ENCODE results near the gene PRICKLE2. TPM values are rescaled to one million over a fixed set of nuclear protein-coding genes. Genes with fewer than 3 reads are reported as not detected.

The PRICKLE2 gene
- 1 to 10 TPM; 5.4 to 8.0 TPM for total RNA-seq
- polyA plus RNA-seq, result under 1 TPM; 0.89 to 0.97 TPM

GRCh38 chr3:64224826-64225610 lies at the start of gene PRICKLE2:
TSS of gene PRICKLE2 (minus strand) at chr3:64225466. CDS start at chr3:64198927, 26,539 bp downstream.
- H3K9me3 ChIP-seq (ENCODE audit: control insufficient read depth in 4 of 4, low read length in 3 of 4), result no peaks in the 10 kb centered on the region
- no peaks in the 10 kb centered on the region for H3K27me3 ChIP-seq (ENCODE audit: control insufficient read depth in 4 of 4, insufficient read depth in 4 of 4, low read length in 3 of 4)
- peak; percentile 40 for DNase-seq (ENCODE audit: low spot score)
- peak within 1 kb of the TSS; percentile 12 to 16 for H3K9ac ChIP-seq (ENCODE audit: low read depth in 1 of 2, low read length in 2 of 2)
- no peaks in the 10 kb centered on the region for H3K4me1 ChIP-seq (ENCODE audit: control insufficient read depth in 4 of 4, insufficient read depth in 4 of 4, low read length in 3 of 4)
- no peaks in the 10 kb centered on the region for H3K36me3 ChIP-seq (ENCODE audit: control insufficient read depth in 4 of 4, insufficient read depth in 3 of 4, low read depth in 1 of 4, low read length in 3 of 4)
- WGBS, result 58% methylated on average over 13 of the region's 13 CpGs
- H3K27ac ChIP-seq (ENCODE audit: low read depth in 1 of 2, low read length in 2 of 2), result peak within 1 kb of the TSS; percentile 32 to 63
- H3K4me3 ChIP-seq (ENCODE audit: low read depth in 1 of 3, low read length in 3 of 3), result no peak within 1 kb of the TSS
- no peak for TF ChIP-seq CTCF (IDR thresholded peaks at IDR 0.05; ENCODE audit: low read depth, low read length, missing input control)
- TF ChIP-seq NR2F2 (IDR thresholded peaks at IDR 0.05), result peak; percentile 32
- no peak for TF ChIP-seq MAX (IDR thresholded peaks at IDR 0.05)
- peak; percentile 39 to 44 for TF ChIP-seq RAD21 (IDR thresholded peaks at IDR 0.05)
- peak; percentile 16 for TF ChIP-seq REST (IDR thresholded peaks at IDR 0.05)

GRCh38 chr3:64272842-64273241 lies 47.6 kb upstream of the PRICKLE2 start:
- Histone ChIP-seq H3K9ac (ENCODE audit: low read depth in 1 of 2, low read length in 2 of 2) (no peak overlapping the region), H3K27ac (ENCODE audit: low read depth in 1 of 2, low read length in 2 of 2) (no peak overlapping the region), H3K9me3 (ENCODE audit: control insufficient read depth in 4 of 4, low read length in 3 of 4) (no peaks in the 10 kb centered on the region), H3K4me1 (ENCODE audit: control insufficient read depth in 4 of 4, insufficient read depth in 4 of 4, low read length in 3 of 4) (peaks cover 0 to 10% (median 3%) of the 10 kb centered on the region in 4 donors), H3K4me3 (ENCODE audit: low read depth in 1 of 3, low read length in 3 of 3) (no peak overlapping the region), H3K27me3 (ENCODE audit: control insufficient read depth in 4 of 4, insufficient read depth in 4 of 4, low read length in 3 of 4) (no peaks in the 10 kb centered on the region), H3K36me3 (ENCODE audit: control insufficient read depth in 4 of 4, insufficient read depth in 3 of 4, low read depth in 1 of 4, low read length in 3 of 4) (no peaks in the 10 kb centered on the region)
- WGBS, result 88% methylated on average over 3 of the region's 3 CpGs
- no peak for TF ChIP-seq ATF3 (IDR thresholded peaks at IDR 0.05)
- no peak for DNase-seq (ENCODE audit: low spot score)

- H3K4me1 ChIP-seq (ENCODE audit: control insufficient read depth in 4 of 4, insufficient read depth in 4 of 4, low read length in 3 of 4), result peaks cover 0 to 14% (median 6%) of the 10 kb centered on the region in 4 donors
- no peak overlapping the region for H3K27ac ChIP-seq (ENCODE audit: low read depth in 1 of 2, low read length in 2 of 2)
- 90% methylated on average over 2 of the region's 2 CpGs for WGBS
- no peaks in the 10 kb centered on the region for H3K9me3 ChIP-seq (ENCODE audit: control insufficient read depth in 4 of 4, low read length in 3 of 4)
- no peak overlapping the region for H3K9ac ChIP-seq (ENCODE audit: low read depth in 1 of 2, low read length in 2 of 2)
- no peak for DNase-seq (ENCODE audit: low spot score)
- no peak overlapping the region for H3K4me3 ChIP-seq (ENCODE audit: low read depth in 1 of 3, low read length in 3 of 3)
- no peaks in the 10 kb centered on the region for H3K27me3 ChIP-seq (ENCODE audit: control insufficient read depth in 4 of 4, insufficient read depth in 4 of 4, low read length in 3 of 4)
- H3K36me3 ChIP-seq (ENCODE audit: control insufficient read depth in 4 of 4, insufficient read depth in 3 of 4, low read depth in 1 of 4, low read length in 3 of 4), result no peaks in the 10 kb centered on the region
- TF ChIP-seq RXRA (IDR thresholded peaks at IDR 0.05), result no peak
- no peak for TF ChIP-seq GABPA (IDR thresholded peaks at IDR 0.05 in 1 of 2, conservative IDR thresholded peaks at IDR 0.05 in 1 of 2)
- no peak for TF ChIP-seq YY1 (IDR thresholded peaks at IDR 0.05)
- no peak for TF ChIP-seq TAF1 (conservative IDR thresholded peaks at IDR 0.05)
- TF ChIP-seq CTCF (IDR thresholded peaks at IDR 0.05; ENCODE audit: low read depth, low read length, missing input control), result no peak
- TF ChIP-seq HNF4A (conservative IDR thresholded peaks at IDR 0.05), result no peak
- no peak for TF ChIP-seq EGR1 (IDR thresholded peaks at IDR 0.05; ENCODE audit: low read depth in 2 of 2)
- TF ChIP-seq HNF4G (IDR thresholded peaks at IDR 0.05), result no peak
- TF ChIP-seq NR2F2 (IDR thresholded peaks at IDR 0.05), result no peak
- no peak for TF ChIP-seq REST (IDR thresholded peaks at IDR 0.05)
- TF ChIP-seq FOXA1 (IDR thresholded peaks at IDR 0.05), result no peak
Observed at GRCh38 chr3:64272271-64272670, 47.0 kb upstream of the PRICKLE2 start.

All from liver (tissue), 9 donors.